GM12878 (cell line): ENCODE measurements around the gene RIT2. TPM values are rescaled to one million over a fixed set of nuclear protein-coding genes. Genes with fewer than 3 reads are reported as not detected.

Experiments
- ATAC-seq: fragments of 200-7000 bp; cut with Tn5 transposase; 3 replicates; pipeline ENCODE4 v1.9.1; 2020; ENCODE audit warnings: mild to moderate bottlenecking, moderate library complexity
- BruUV-seq: library from RNA; stranded (reverse); fragments of 400-500 nt; replicated peaks from 2 replicates; lab custom pipeline; 2021; lab: Mats Ljungman, UMichigan
- CTCF ChIA-PET: fragments of 300-600 bp; sonication (Branson Sonifier 250); formaldehyde crosslinking; extraction: SDS; loops from one replicate; lab custom pipeline; 2021; ENCODE audit warnings: inconsistent platforms; lab: Yijun Ruan, JAX
- POLR2A ChIA-PET: fragments of 350-600 bp; formaldehyde crosslinking; extraction: SDS; loops from one replicate; lab custom pipeline; 2021; ENCODE audit warnings: inconsistent platforms; lab: Charles Lee
- RAD21 ChIA-PET: fragments of 300-600 bp; sonication (Branson Sonifier 250); formaldehyde crosslinking; loops from one replicate; lab custom pipeline; 2023; ENCODE audit warnings: antibody characterized with exemption; ENCODE audit not compliant: unreplicated experiment; lab: Charles Lee
- SMC1A ChIA-PET: fragments of 300-600 bp; sonication (Branson Sonifier 250); formaldehyde crosslinking; loops from one replicate; lab custom pipeline; 2023; ENCODE audit not compliant: unreplicated experiment, uncharacterized antibody; lab: Charles Lee
- DNase-seq: peaks from one replicate; pipeline ENCODE4 v3.0.0-alpha.2; 2011; ENCODE audit warnings: low read depth, low spot score
- FAIRE-seq: peaks from 3 replicates; lab custom pipeline; 2011; peaks lifted over from hg19 to GRCh38; lab: Jason Lieb, UNC
- H2AFZ ChIP-seq: 2 replicates; pipeline ENCODE4 v1.6.0; 2011; ENCODE audit warnings: low read depth, low read length, control low read depth; ENCODE audit not compliant: control insufficient read depth
- H3K27ac ChIP-seq: 2 replicates; pipeline ENCODE4 v1.5.1; 2011; ENCODE audit warnings: control low read depth; ENCODE audit not compliant: control insufficient read depth, insufficient read depth
- H3K27me3 ChIP-seq, 2 experiments: replicated peaks in 1 of 2; 2 replicates each; pipeline versions ENCODE4 v1.6.0 to v1.6.1; 2011; ENCODE audit warnings: low read length in 1 of 2; ENCODE audit not compliant: control insufficient read depth in 2 of 2, insufficient read depth in 2 of 2
- H3K36me3 ChIP-seq, 2 experiments: 2 replicates each; pipeline ENCODE4 v1.5.1; 2011; ENCODE audit warnings: low read length in 1 of 2; ENCODE audit not compliant: control insufficient read depth in 2 of 2, insufficient read depth in 2 of 2
- H3K4me1 ChIP-seq: 2 replicates; pipeline ENCODE4 v1.6.1; 2011; ENCODE audit warnings: mild to moderate bottlenecking, low read length, moderate library complexity, mixed read lengths; ENCODE audit not compliant: control insufficient read depth, insufficient read depth
- H3K4me2 ChIP-seq: 2 replicates; pipeline ENCODE4 v1.6.0; 2011; ENCODE audit warnings: control low read depth; ENCODE audit not compliant: control insufficient read depth, insufficient read depth
- H3K4me3 ChIP-seq: fragments of 200-600 bp; sonication (generic); 2 replicates; pipeline ENCODE4 v1.5.1; 2016
- H3K79me2 ChIP-seq: 2 replicates; pipeline ENCODE4 v1.6.0; 2011; ENCODE audit warnings: low read length; ENCODE audit not compliant: control insufficient read depth, insufficient read depth
- H3K9ac ChIP-seq: 2 replicates; pipeline ENCODE4 v1.8.0; 2011; ENCODE audit warnings: low read length, control low read depth, mixed read lengths; ENCODE audit not compliant: control insufficient read depth, insufficient read depth
- H3K9me3 ChIP-seq: replicated peaks from 3 replicates; pipeline ENCODE4 v1.5.1; 2011; ENCODE audit warnings: mild to moderate bottlenecking, low read length; ENCODE audit not compliant: control insufficient read depth, insufficient read depth
- H4K20me1 ChIP-seq: 2 replicates; pipeline ENCODE4 v1.6.0; 2011; ENCODE audit not compliant: control insufficient read depth, insufficient read depth
- BHLHE40 ChIP-seq, 2 experiments: fragments of 450-650 bp in 1 of 2; IDR thresholded peaks; 2 replicates each; pipeline ENCODE4 v1.6.1; 2011 to 2017; ENCODE audit warnings: low read depth in 2 of 2, borderline replicate concordance in 1 of 2, improper control_type of control experiment in 1 of 2, low read length in 1 of 2, mild to moderate bottlenecking in 1 of 2
- ESRRA ChIP-seq: IDR thresholded peaks from 2 replicates; pipeline ENCODE4 v1.6.1; 2012; ENCODE audit warnings: mild to moderate bottlenecking, low read length, improper control_type of control experiment
- FOS ChIP-seq: IDR thresholded peaks from 3 replicates; pipeline ENCODE4 v1.6.1; 2011; ENCODE audit warnings: borderline replicate concordance; ENCODE audit not compliant: insufficient read length; ENCODE audit errors: extremely low read depth
- HDAC2 ChIP-seq: fragments of 200-600 bp; sonication (generic); IDR thresholded peaks from 2 replicates; pipeline ENCODE4 v1.6.1; 2017
- KAT2A ChIP-seq: conservative IDR thresholded peaks from 2 replicates; pipeline ENCODE4 v1.6.1; 2011; ENCODE audit warnings: low read depth, low read length; ENCODE audit not compliant: control insufficient read depth
- MEF2B ChIP-seq: fragments of 450-650 bp; IDR thresholded peaks from 2 replicates; pipeline ENCODE4 v1.6.1; 2018; ENCODE audit warnings: mild to moderate bottlenecking, moderate library complexity; ENCODE audit not compliant: partially characterized antibody, poor library complexity, severe bottlenecking
- MYB ChIP-seq: fragments of 150-350 bp; IDR thresholded peaks from 2 replicates; pipeline ENCODE4 v1.6.1; 2014; ENCODE audit warnings: mild to moderate bottlenecking, low read depth, low read length, borderline replicate concordance
- NR2C1 ChIP-seq: fragments of 450-650 bp; IDR thresholded peaks from 2 replicates; pipeline ENCODE4 v1.6.1; 2017; ENCODE audit warnings: antibody characterized with exemption, mild to moderate bottlenecking, moderate library complexity
- ZNF274 ChIP-seq: IDR thresholded peaks from one replicate; pipeline ENCODE4 v1.8.0; 2011; ENCODE audit not compliant: insufficient read length, insufficient read depth
- WGBS: methylation state at CpG from one replicate; pipeline ENCODE4 v1.1.6; 2016; ENCODE audit warnings: low lambda C conversion rate; ENCODE audit not compliant: insufficient replicate concordance, insufficient coverage; ENCODE audit errors: missing lambda C conversion rate; 5-methylcytosine and 5-hydroxymethylcytosine counted together
- in situ Hi-C: fragments of 300-500 bp; cut with MboI; formaldehyde crosslinking; loops from 9 replicates; pipeline ENCODE4 v1.14.3; 2018; ENCODE audit warnings: mixed read lengths
- intact Hi-C: fragments of 100-400 bp; cut with micrococcal nuclease; formaldehyde crosslinking; loops from one replicate; pipeline ENCODE4 v1.14.2; 2022; ENCODE audit not compliant: unreplicated experiment
- polyA plus RNA-seq, 11 experiments: library from polyadenylated mRNA; depleted of rRNA in 4 of 11; unstranded in 6 of 11; stranded (reverse) in 5 of 11; fragments of >200 nt; fragmentation: Nextera tagmentation in 4 of 11; fragmentation: Illumina TruSeq in 1 of 11; extraction: Ambion mirVana in 4 of 11; extraction: Trizol in 1 of 11; gene quantifications; 1 replicate in 1 of 11; 2 replicates in 10 of 11; pipeline versions ENCODE4 v1.2.1 to v1.2.3, GENCODE V29; 2011 to 2016; ENCODE audit warnings: inconsistent platforms in 2 of 11, missing spikeins in 2 of 11, low read depth in 1 of 11
- total RNA-seq, 4 experiments: library from RNA; depleted of rRNA in 3 of 4; stranded (reverse); fragments of >200 nt in 3 of 4; fragmentation: Illumina TruSeq in 1 of 4; extraction: Trizol in 1 of 4; gene quantifications; 2 replicates each; pipeline versions ENCODE4 v1.2.1 to v1.2.3, GENCODE V29; 2013 to 2021
- TF ChIP-seq, protein P1 (sequence below): IDR thresholded peaks from 2 replicates; pipeline ENCODE4 v1.6.1; 2012; ENCODE audit warnings: low read depth, low read length, improper control_type of control experiment

The RIT2 gene
- total and polyA plus RNA-seq, 10 of the 15 experiments (the other 5 are each of a cell fraction or from before 2014, with no cell fraction given) = not detected

DNA sequence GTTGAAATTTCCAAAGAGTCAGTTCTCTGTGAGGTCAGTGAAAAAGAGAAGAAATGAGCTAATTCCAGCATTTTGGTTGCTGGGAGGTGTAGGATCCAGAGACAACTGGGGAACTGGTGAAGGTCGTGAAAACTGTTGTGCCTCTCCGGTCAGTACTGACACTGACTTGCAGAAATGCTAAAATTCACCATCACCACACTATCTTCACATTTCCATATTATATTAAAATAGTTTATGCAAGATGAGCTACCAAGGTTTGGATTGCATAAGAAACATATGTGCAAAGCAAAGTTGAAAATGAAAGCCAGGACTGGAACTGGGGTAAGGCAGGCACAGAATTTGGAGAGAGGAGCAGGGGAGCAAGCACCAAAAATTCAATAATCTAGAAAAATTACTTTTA is 21.8 kb downstream of the RIT2 start:
- FAIRE-seq = no peak
- Histone ChIP-seq H3K4me2 (no peak overlapping the region), H3K9me3 (no peaks in the 10 kb centered on the region), H2AFZ (no peak overlapping the region), H3K27ac (no peak overlapping the region), H3K27me3 (no peaks in the 10 kb centered on the region), H3K4me3 (no peak overlapping the region), H3K4me1 (no peaks in the 10 kb centered on the region), H3K36me3 (no peaks in the 10 kb centered on the region), H4K20me1 (no peaks in the 10 kb centered on the region), H3K9ac (no peak overlapping the region), H3K79me2 (no peaks in the 10 kb centered on the region)
- ATAC-seq = no peak
- CTCF ChIA-PET = no interaction called here
- intact Hi-C loops (no loop called here), in situ Hi-C loops (no loop called here)
- no peak for DNase-seq
- no peak for TF ChIP-seq ZNF274
- TF ChIP-seq MYB = no peak
- no peak for TF ChIP-seq ESRRA
- SMC1A ChIA-PET = no interaction called here
- WGBS = 28% methylated on average over 2 of the region's 2 CpGs
- POLR2A ChIA-PET = no interaction called here
- no TSS peak for BruUV-seq
- RAD21 ChIA-PET = no interaction called here

DNA sequence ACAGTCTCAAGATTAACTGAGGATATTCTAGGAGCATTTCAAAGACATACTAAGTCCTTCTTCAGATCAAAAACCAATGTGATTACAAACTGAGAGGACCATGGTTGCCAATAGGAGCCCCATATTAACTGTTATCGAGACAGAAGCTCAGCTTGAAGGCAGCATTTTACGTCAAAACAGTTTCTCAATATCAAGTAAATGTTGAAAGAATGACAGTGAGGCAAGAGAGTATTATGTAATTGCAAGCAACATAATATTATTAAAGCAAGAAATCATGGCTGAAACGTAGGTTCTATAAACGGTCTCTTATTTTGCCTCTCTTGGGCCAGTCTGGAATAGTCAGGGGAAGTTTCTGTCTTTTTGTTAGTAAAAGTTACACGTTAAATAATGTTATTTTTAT is 22.9 kb downstream of the RIT2 start:
- Histone ChIP-seq H3K4me1 (no peaks in the 10 kb centered on the region), H3K9me3 (no peaks in the 10 kb centered on the region), H3K4me2 (no peak overlapping the region), H3K36me3 (no peaks in the 10 kb centered on the region), H3K27ac (no peak overlapping the region), H3K79me2 (no peaks in the 10 kb centered on the region), H3K9ac (no peak overlapping the region), H4K20me1 (no peaks in the 10 kb centered on the region), H3K4me3 (no peak overlapping the region), H2AFZ (no peak overlapping the region), H3K27me3 (no peaks in the 10 kb centered on the region)
- DNase-seq = no peak
- CTCF ChIA-PET = no interaction called here
- intact Hi-C loops = no loop called here
- no TSS peak for BruUV-seq
- SMC1A ChIA-PET = interaction anchor here (1.3 kb wide), 1 partner anchor 17 kb away, joined by 3 read pairs; no protein-coding TSS in a partner anchor
- RAD21 ChIA-PET = interaction anchor here (0.7 kb wide), 1 partner anchor 1039 kb away, joined by 3 read pairs; no protein-coding TSS in a partner anchor
- FAIRE-seq = no peak
- POLR2A ChIA-PET = interaction anchor here (0.6 kb wide), 1 partner anchor 1136 kb away, joined by 3 read pairs; no protein-coding TSS in a partner anchor
- TF ChIP-seq KAT2A (no peak), BHLHE40 (IDR thresholded peaks at IDR 0.05; ENCODE audit: borderline replicate concordance in 1 of 2, low read depth in 2 of 2, low read length in 1 of 2) (no peak), HDAC2 (no peak), FOS (no peak), MEF2B (no peak), NR2C1 (no peak)
- TF ChIP-seq, protein P1, sequence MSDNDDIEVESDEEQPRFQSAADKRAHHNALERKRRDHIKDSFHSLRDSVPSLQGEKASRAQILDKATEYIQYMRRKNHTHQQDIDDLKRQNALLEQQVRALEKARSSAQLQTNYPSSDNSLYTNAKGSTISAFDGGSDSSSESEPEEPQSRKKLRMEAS = no peak
- in situ Hi-C loops = no loop called here
- ATAC-seq = no peak
- 8% methylated on average over 5 of the region's 5 CpGs for WGBS
